Stimulated activated CD4-positive, alpha-beta T cell treated with anti-CD3 and anti-CD28 coated beads, TNF-alpha, amount 100 ng/mL, for 48 hours (primary cell): Measurements from ENCODE around the gene HOXA5.

Experiments used
- DNase-seq, 3 donors: peaks; one replicate each; pipeline ENCODE4 v3.0.0-alpha.2; 2020; ENCODE audit warnings: low read depth in 3 of 3

Gene HOXA5

DNA sequence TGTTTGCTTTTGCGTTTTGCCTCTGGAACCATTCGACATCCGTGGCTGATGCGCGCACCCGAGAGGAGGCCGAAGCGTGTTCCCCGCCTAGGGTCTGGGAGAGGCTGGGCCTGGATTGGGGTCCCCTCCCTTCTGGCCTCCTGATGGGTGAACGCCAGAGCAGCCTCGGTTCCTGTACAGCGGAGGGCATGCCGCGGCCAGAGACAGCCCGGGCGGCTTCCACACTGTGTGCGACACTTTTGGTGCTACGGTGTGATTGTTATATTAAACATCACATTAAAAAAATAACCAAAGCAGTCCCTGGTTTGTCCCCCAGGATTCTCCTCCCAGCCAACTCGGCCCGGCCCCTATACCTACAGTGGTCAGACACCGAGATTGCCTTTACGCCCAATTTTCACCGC lies 16.7 kb upstream of the HOXA5 start:
- no peak for DNase-seq

DNA sequence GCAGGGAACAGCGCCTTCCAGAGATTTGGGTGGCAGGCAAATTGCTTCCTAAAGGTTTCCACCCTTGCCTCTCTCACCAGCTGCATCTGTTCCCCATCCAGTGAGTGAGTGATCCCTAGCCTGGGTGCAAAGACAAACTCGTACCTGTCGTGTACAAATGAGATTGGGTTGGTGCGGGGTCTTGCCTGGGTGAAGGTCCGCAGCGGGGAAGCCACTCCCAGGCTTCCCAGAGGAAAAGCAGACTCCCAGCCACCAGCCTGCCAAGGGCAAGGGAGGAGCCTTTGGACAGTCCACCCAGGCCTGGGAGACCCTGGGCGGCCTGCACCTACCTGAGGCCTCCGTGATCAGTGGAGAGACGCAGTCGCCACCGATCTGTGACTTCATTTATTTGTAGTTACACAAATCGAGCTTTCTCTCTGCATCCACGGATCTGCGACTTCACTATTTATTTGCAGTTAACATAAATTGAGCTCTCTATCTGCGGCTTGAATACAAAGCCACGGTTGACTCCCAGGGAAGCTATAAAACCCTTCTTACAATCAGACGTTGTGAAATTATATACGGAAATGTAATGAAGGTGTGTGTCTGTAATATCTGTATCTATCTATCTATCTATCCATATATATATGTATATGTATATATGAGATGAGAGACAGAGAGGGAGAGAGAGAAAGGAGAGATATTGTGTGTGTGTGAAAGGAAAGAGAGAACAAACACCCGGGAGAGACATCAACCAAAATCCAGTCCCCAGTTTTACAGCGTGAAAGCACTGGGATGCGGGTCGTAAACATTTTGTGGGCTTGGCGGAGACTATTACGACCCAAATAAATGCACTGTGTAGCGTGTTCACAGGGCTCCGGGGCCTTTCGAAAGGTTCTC lies 16.0 kb upstream of the HOXA5 start:
- DNase-seq, result no peak

DNA sequence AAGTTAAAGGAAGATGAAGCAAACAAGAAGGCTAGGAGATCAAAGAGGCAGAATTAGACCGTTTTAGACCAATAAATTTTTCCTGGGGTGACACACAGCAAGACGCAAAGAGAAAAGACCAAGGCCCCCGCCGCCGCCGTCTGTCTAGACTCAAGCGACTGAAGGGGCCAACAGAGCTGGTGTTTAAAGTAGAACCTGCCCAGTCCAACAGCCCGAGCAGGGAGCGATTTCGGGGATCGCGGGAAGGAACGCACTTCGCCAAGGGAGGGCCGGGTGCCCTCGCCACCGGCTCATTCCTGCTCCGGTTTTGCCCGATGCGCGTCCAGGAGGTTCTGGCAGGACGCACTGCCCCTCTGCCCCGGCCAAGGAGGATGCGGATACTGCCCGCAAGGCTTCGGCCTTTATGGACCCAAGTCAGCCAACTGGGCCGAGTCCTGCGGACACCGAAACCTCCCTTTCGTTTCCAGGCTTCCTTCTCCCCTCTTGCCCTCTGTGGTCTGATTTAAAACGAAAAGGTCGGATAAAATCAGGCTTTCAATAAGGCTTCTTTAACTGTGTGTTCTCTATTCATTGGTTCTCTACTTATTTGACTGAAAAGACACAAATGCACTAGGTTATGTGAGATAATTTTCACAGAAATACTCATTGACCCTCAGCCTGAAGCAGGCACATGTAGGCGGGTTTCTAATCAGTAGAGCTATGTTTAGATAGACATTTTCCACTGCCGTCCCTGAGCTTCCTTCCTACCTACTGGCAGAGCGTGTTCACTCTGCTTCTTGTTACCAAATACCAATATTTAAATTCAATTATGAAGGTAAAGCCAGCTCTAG lies 15.2 kb upstream of the HOXA5 start:
- DNase-seq, result no peak

DNA sequence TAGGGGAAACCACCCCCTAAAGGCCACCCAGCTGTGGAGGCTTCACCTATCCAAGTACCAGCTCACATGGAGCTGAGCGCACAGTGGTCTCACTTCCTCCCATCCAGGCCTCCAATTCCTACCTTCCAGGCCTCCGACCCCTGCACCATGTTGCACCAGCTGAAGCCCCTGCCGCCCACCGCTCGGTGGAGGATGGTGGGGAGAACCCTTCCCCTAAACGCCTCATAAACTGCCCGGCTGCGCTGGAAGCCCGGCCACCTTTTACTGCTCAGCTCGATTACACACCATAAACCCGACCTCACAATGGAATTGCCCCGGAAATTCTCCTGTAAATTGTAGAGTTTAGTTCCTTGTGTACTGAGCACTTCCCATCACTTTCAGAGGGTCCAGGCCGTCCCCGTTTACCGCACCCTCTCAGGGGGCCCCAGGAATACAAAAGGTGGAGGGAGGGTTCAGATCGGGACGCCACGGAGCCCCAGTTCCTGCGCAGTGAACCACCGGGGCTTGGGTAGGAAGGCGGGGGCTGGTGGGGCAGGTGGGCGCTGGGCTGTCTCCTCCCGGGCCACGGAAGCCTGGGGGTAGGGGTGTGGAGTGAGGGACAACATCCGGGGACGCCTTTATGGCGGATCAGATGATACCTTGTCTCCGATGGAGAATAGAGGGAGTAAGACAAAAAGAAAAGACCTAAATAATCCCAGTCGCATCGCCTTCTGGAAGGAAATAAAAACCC lies 14.4 kb upstream of the HOXA5 start:
- no peak for DNase-seq

DNA sequence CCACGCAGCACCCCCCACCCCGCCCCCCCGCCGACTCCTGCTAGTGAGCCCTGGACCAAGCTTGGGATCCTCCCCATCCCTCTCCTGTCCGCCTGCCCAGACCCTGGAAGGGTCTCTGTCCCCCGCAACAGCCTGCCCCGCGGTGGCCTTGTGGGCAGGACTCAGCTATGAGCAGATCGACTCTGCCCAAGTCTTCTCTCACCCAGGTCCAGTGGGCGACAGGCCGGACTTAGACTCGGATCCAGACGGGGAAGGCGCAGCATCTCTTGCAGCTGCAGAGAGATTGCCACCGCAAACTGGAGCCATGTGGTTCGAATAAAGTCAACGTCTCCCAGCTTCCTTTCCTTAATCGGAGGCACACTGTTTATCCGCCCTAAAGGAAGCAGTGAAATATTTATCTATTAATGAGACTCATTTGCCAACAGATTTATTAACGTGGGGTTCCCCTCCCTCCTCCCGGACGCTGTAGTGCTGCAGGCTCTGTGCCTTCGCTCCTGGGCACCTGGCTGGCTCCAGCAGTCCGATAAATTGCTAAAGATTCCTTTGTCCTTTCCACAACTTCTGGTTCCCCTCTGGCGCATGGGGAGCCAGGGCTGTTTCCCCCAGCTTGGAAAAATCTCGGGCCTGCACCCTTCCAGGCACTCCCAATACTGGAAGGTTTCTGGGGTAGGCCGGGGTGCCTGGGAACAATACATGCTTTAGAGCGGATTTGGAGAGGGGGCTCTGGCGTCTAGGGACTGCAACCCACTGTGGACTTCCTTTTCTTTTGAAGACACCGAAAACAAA lies 13.6 kb upstream of the HOXA5 start:
- DNase-seq, result no peak

DNA sequence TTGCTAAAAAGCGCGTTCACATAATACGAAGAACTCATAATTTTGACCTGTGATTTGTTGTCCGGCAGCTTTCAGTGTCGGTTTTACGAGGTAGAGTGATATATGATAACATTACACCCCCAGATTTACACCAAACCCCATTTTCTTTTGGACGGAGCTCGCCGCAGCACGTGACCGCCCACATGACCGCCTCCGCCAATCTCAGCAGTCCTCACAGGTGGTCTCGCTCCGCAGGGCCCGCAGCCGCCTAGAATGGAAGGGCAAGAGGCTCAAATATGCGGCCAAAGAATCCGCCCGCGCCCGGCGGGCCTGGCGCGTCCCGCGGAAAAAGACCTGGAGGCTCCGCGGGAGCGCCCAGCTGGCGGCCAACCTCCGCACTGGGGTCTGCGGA lies 13.0 kb upstream of the HOXA5 start, which contains the start of gene HOXA7:
Gene HOXA7, minus strand, starts transcription at position 168 of the 391 bp plus-strand sequence. Its CDS starts 130 bp downstream, at position 38.
- no peak for DNase-seq

DNA sequence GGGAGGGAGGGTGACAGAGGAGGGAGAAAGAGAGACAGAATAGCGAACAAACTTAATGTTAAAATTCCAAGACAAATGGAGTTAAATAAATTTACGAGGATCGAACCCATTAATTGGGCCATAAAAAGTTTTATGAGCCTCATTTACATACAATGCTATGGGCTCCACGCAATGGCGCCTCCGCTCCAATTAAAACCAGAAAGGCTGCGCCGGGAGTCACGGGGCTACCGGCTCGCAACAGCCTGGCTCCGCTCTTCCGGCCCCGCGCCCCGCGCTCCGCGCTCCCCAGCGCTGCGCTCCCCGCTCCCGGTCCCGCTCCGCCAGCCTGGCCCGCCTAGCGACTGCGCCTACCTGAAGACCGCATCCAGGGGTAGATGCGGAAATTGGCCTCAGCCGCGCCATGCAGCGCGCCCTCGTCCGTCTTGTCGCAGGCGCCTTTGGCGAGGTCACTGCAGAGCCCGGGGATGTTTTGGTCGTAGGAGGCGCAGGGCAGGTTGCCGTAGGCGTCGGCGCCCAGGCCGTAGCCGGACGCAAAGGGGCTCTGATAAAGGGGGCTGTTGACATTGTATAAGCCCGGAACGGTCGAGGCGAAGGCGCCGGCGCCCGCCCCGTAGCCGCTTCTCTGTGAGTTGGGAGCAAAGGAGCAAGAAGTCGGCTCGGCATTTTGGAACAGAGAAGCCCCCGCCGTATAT lies 12.5 kb upstream of the HOXA5 start:
- DNase-seq, result no peak

DNA sequence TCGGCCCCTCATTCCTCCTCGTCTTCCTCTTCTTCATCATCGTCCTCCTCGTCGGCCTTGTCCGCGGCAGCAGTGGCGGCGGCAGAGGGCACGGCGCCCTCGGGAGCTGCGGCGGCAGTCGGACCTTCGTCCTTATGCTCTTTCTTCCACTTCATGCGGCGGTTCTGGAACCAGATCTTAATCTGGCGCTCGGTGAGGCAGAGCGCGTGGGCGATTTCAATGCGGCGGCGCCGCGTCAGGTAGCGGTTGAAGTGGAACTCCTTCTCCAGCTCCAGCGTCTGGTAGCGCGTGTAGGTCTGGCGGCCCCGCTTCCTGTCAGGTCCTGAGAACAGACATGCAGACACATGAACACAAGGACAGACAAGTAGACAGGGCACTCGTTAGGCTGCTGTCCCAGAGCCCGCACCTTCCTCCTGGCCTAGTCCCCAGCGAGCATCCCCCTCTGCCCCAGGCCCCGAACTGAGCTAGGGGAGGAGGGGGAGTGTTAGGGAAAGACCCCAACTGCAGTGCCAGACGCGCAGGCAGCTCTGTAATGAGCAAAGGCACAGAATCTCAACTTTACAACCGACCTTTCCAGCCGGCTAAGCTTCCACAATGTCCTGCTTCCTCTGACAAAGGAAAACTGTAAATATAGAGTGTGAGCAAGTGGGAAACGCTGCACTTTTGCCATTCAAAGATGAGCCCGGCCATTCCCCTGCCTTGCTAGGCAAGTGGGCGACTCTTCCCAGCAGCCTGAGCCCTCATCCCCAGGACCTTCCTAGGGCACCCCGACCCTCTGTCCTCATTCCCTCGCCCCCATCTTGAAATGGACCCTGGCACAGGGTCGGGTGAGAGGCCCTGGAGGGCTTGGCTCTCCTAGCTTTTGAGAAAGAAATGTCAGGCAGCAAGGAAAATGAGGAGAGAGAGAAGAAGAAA lies 11.7 kb upstream of the HOXA5 start:
- no peak for DNase-seq

DNA sequence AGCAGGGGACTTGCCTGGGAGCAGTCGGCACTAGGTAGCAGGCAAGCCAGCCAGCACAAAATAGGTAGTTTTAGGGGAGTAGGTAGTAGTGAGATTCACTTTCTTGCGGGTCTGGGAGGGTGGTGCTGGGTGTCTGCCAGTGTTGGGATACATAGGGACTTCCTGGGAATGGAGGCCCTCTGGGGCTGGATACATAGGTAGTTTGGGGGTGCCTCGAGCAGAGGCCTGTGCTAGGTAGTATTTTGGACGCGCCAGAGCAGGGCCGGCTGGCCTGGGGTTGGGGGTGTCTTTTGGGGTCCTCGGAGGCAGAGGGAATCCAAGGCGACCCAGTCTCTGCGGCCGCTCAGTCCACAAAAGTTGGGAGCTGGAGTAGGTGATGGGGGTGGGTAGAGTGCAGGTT lies 10.9 kb upstream of the HOXA5 start:
- DNase-seq, result no peak

DNA sequence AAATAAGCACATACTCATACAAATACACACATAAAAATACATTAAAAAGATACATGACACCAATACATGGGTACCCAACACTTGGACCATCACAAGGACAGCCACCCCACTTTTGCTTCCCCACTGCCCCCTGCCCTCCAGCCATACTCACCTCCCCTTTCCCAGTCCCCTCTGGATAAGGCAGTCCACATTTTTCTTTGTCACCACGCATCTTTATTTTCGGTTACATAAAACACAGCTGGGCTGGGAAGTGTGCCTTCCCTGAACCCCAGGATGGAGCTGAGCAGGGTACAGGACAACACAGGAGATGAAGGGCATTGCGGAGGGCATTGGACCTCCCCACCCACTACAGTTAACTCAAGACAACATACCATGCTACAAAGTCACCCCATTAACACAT lies 10.0 kb upstream of the HOXA5 start:
- DNase-seq, result no peak

DNA sequence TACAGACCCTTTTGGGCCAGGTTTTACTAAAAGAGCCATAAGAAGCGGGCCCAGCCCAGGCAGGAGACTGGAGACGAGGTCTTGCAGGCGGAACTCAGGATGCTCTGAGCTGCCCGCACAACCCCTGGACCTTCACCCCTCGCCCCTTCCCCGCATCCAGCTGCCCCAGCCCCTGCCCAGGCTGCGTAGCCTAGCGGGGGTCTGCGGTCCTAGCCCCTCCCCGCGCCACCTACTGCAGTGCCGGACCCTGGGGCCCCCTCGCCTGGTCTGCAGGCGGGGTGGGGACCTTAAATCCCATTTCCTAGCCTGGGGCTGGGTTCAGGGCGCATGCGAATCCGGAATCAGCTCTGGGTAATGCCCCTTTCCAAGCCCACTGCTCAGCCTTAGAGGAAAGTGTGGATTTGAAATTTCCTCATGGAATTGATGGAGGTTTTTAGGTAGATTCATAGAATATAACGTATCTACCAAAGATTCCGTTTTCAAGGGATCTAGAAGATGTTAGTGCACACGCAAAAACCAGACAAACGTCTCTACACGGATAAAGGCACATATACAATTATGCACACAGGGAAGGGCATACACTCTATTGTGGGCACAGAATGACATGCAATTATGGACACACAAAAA lies 9.4 kb upstream of the HOXA5 start:
- DNase-seq, result no peak

DNA sequence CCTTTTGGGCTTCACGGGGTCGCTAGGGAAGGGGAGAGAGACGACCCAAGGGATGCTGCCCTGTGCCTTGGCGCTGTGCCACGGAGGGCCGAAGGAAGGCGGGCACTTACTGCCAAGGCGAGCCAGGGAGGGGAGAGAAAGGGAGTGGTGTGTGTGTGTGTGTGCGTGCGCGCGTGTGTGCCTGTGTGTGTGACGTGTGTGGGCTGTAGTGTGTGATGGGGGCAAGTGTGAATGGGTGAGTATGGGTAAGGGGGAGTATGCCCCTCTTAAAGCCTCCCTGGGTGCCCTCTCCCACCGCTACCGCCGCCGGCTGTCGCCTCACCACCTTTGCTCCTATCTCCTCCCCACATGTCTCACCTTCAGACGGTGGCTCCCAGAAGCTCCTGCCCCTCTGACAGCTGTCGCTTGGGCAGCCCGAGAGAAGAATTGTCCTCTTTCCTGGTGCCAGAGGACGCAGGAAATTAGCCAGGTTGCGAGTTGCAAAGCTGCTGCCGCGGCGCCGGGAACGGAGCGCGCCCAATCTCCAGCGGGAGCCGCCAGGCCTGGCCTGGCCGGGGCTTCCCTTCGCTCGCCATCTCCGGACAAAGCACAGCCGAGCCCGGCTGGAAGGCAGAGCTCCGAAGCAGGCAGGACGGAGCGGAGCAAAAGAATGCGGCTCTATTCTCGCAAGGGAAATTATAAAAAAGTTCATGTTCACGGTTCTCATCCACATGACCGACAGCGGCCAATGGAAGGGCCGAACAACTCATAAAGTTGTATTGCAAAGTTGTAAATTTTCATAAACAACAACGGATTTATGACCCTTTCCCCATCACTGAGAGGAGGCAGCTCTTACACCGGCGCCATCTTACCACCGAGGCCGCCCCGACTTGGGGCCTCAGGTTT lies 8.7 kb upstream of the HOXA5 start, which contains the start of gene HOXA3:
Gene HOXA3, minus strand, starts transcription at position 653 of the 885 bp plus-strand sequence. CDS start 41,943 bp downstream, outside the sequence.
- DNase-seq, result no peak

DNA sequence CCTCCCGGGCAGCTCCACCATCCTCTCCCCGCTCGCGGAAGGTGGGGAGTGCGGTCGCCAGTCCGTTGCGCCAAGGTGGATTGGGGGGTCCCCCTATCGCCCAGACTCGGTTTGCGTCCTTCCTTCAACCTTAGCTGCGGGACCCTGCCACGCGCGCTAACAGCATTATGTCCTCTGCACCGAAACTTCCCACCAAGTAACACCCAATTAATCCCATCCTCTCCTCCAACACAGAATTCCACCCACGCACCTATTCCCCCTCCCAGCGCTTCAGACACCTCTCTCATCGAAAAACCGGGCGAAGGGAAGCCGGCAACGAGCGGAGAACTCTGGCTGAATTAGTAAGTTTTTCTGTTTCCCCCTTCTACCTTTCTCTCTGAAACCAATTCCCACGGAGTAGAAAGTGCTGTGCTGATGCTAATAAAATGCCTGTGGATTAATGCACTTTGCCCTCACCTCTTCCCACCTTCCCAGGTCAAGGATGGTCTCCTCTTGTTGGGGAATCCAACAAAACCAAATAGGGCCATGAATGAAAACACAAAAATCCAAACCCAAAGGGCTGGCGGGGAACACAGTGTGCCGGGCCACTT lies 8.0 kb upstream of the HOXA5 start:
- DNase-seq, result no peak

DNA sequence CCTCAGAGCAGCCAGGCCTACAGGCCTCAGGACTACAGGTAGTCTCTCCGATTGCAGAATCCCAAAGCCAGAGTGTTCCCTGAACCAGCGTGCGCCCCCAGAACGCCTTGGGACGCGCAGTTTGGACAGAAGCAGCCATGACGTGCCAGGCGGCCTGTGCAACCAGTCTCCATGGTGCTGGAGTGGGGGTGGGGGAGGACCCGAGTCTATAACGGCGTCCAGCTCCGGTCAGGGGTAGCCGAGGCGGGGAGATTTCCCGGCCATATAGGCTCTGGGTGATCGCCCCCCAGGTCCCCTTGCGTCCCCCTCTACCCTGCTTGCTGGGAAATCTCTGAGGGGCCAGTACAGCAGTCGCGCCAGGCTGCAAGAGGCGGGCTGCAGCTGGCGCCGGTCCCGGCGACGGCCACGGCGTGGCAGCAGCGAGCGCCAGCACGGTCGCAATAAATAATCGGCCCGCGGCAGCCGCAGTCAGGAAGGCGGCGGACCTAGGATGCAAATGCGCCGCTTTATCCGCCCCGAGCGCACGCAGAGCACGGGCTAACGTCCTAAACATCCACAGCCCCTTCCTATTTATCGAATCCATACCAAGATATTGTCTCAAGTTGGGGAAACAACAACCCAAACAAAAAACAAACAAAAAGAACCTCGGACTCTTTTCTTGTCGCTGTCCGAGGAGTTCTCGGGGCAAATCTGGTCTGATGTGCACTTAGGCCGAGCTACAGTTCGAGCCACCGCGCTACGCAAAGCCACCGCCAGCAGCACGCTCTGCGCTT lies 7.3 kb upstream of the HOXA5 start:
- DNase-seq, result peak; percentile 38 to 52 (median 43)

DNA sequence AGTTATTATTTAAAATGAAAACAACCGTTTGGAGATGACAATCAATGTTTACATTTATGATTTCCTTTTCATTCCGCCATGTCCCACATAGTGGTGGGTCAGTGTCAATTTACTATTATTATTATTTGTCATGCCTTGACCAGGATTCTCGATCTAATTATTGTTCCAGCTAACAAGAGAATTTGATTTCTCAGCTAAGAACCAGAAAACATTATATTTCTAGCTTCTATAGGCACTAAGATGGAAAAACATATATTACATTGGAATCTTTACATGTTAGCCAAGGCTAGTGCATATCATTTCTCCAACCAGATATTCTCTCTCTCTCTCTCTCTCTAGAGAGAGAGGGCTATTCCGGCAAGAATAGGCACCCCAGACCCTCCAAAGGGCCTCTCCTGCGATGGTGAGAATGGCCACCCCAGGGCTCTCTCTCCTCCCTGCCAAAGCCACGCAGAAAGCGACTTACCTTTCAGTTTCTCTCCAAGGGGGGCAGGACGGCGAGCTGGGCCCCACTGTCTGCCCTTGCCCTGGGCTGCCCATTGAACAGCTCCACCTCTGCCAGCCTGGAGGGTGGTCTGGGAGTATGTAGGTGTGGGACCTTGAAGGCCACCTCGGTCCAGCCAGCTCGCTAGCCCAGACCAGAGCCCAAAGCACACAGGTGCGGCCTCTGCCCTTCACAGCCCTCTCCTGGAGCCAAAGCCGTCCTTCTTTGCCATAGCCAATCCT lies 6.5 kb upstream of the HOXA5 start:
- DNase-seq, result no peak
